OCI-LY1 (cell line): ENCODE measurements around the gene NEURL1.

ENCODE experiments used
- CTCF ChIP-seq: fragments of 200-600 bp; sonication (generic), shearing (Covaris generic); IDR thresholded peaks from 2 replicates; pipeline ENCODE4 v1.5.1; 2017; ENCODE audit warnings: mild to moderate bottlenecking, antibody characterized with exemption, low read length, moderate library complexity, mixed read lengths
- EZH2 ChIP-seq: fragments of 200-600 bp; sonication (generic), shearing (Covaris generic); IDR thresholded peaks from 2 replicates; pipeline ENCODE4 v1.8.0; 2017; ENCODE audit warnings: borderline replicate concordance, mixed run types, mild to moderate bottlenecking, antibody characterized with exemption, low read length, moderate library complexity, mixed read lengths

- TF ChIP-seq CTCF (no peak), EZH2 (no peak)
Observed at GRCh38 chr10:103513380-103514060, 20.0 kb downstream of the NEURL1 start.
